OCI-LY1 (cell line): Measurements from ENCODE around the gene FBXO41.

Experiments used
- H2AFZ ChIP-seq: fragments of 200-600 bp; sonication (generic), shearing (Covaris generic); 2 replicates; pipeline ENCODE4 v1.6.0; 2014; ENCODE audit warnings: antibody characterized with exemption, mild to moderate bottlenecking, low read length
- H3F3A ChIP-seq: fragments of 200-600 bp; sonication (generic), shearing (Covaris generic); 2 replicates; pipeline ENCODE4 v1.6.0; 2014; ENCODE audit warnings: mild to moderate bottlenecking, antibody characterized with exemption, low read length, moderate library complexity; ENCODE audit not compliant: insufficient read depth
- H3K27ac ChIP-seq: fragments of 200-600 bp; sonication (generic); 2 replicates; pipeline ENCODE4 v1.5.1; 2014; ENCODE audit warnings: low read length, mixed run types, mild to moderate bottlenecking, low read depth; ENCODE audit not compliant: poor library complexity, severe bottlenecking
- H3K27me3 ChIP-seq: fragments of 200-600 bp; sonication (generic); 2 replicates; pipeline ENCODE4 v1.6.0; 2014; ENCODE audit warnings: antibody characterized with exemption, mild to moderate bottlenecking, low read length, moderate library complexity; ENCODE audit not compliant: insufficient read depth
- H3K36me3 ChIP-seq: fragments of 200-600 bp; sonication (generic); 2 replicates; pipeline ENCODE4 v1.6.1; 2014; ENCODE audit warnings: mild to moderate bottlenecking, antibody characterized with exemption, low read length, moderate library complexity, mixed read lengths; ENCODE audit not compliant: insufficient read depth
- H3K4me1 ChIP-seq: fragments of 200-600 bp; sonication (generic); 2 replicates; pipeline ENCODE4 v1.5.1; 2014; ENCODE audit warnings: mild to moderate bottlenecking, low read length, moderate library complexity; ENCODE audit not compliant: insufficient read depth, severe bottlenecking
- H3K4me2 ChIP-seq: fragments of 200-600 bp; sonication (generic), shearing (Covaris generic); 2 replicates; pipeline ENCODE4 v1.6.1; 2014; ENCODE audit warnings: low read length
- H3K4me3 ChIP-seq: fragments of 200-600 bp; sonication (generic); 2 replicates; pipeline ENCODE4 v1.5.1; 2014; ENCODE audit warnings: low read length, low read depth, mild to moderate bottlenecking, mixed read lengths; ENCODE audit not compliant: poor library complexity, severe bottlenecking
- H3K79me2 ChIP-seq: fragments of 200-600 bp; shearing (Covaris generic); 2 replicates; pipeline ENCODE4 v1.6.1; 2016; ENCODE audit warnings: mixed run types, low read length, mixed read lengths; ENCODE audit not compliant: insufficient read depth
- H3K9ac ChIP-seq: fragments of 200-600 bp; sonication (generic), shearing (Covaris generic); 2 replicates; pipeline ENCODE4 v1.6.1; 2014; ENCODE audit warnings: mild to moderate bottlenecking, low read length, mixed read lengths
- H3K9me2 ChIP-seq: fragments of 200-600 bp; sonication (generic), shearing (Covaris generic); 2 replicates; pipeline ENCODE4 v1.6.1; 2014; ENCODE audit warnings: low read depth, mild to moderate bottlenecking, low read length, mixed read lengths
- H3K9me3 ChIP-seq: fragments of 200-600 bp; shearing (Covaris generic); 2 replicates; pipeline ENCODE4 v1.6.1; 2014; ENCODE audit warnings: low read length, mixed read lengths
- H4K20me1 ChIP-seq: fragments of 200-600 bp; sonication (generic), shearing (Covaris generic); 2 replicates; pipeline ENCODE4 v1.6.0; 2016; ENCODE audit warnings: mild to moderate bottlenecking, low read length; ENCODE audit not compliant: insufficient read depth
- EZH2 ChIP-seq: fragments of 200-600 bp; sonication (generic), shearing (Covaris generic); IDR thresholded peaks from 2 replicates; pipeline ENCODE4 v1.8.0; 2017; ENCODE audit warnings: borderline replicate concordance, mixed run types, mild to moderate bottlenecking, antibody characterized with exemption, low read length, moderate library complexity, mixed read lengths
- TF ChIP-seq, protein P1 (sequence below): fragments of 200-600 bp; sonication (generic), shearing (Covaris generic); IDR thresholded peaks from 2 replicates; pipeline ENCODE4 v1.5.1; 2017; ENCODE audit warnings: mild to moderate bottlenecking, antibody characterized with exemption, low read length, moderate library complexity, mixed read lengths

FBXO41 gene

GRCh38 chr2:73225513-73226360 lies 58.5 kb downstream of the FBXO41 start:
- H3K4me3 ChIP-seq: no peak overlapping the region
- no peak overlapping the region for H3K4me2 ChIP-seq
- no peak overlapping the region for H2AFZ ChIP-seq
- no peak overlapping the region for H3K27ac ChIP-seq
- TF ChIP-seq, protein P1, sequence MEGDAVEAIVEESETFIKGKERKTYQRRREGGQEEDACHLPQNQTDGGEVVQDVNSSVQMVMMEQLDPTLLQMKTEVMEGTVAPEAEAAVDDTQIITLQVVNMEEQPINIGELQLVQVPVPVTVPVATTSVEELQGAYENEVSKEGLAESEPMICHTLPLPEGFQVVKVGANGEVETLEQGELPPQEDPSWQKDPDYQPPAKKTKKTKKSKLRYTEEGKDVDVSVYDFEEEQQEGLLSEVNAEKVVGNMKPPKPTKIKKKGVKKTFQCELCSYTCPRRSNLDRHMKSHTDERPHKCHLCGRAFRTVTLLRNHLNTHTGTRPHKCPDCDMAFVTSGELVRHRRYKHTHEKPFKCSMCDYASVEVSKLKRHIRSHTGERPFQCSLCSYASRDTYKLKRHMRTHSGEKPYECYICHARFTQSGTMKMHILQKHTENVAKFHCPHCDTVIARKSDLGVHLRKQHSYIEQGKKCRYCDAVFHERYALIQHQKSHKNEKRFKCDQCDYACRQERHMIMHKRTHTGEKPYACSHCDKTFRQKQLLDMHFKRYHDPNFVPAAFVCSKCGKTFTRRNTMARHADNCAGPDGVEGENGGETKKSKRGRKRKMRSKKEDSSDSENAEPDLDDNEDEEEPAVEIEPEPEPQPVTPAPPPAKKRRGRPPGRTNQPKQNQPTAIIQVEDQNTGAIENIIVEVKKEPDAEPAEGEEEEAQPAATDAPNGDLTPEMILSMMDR: no peak
- H3K9me3 ChIP-seq: no peaks in the 10 kb centered on the region
- peaks cover 73% of the 10 kb centered on the region for H3K36me3 ChIP-seq
- H3F3A ChIP-seq: no peaks in the 10 kb centered on the region; the same call in 1 of the 2 replicates
- no peaks in the 10 kb centered on the region for H3K79me2 ChIP-seq
- H3K9ac ChIP-seq: no peak overlapping the region
- H4K20me1 ChIP-seq: no peaks in the 10 kb centered on the region
- no peaks in the 10 kb centered on the region for H3K27me3 ChIP-seq
- no peaks in the 10 kb centered on the region for H3K9me2 ChIP-seq
- H3K4me1 ChIP-seq: no peaks in the 10 kb centered on the region

DNA sequence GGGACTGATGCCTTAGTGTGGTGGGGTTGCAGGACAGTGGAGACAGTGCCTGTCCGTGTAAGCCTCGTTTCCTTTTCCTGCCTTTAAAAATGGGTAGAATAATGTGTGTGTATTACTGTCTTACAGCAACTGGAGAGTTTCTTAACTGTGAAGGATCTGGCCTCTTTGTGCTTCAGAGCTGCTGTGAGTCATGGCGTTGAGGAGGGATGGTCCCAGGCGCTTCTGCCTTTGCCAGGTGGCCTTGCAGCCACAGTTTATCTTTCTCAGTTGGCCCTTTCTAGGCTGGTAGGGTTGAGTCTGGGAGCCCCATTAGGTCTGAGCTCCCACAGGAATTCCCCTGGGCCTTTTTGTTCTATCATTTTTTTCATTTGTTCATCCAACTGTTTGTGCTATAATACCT lies 60.5 kb downstream of the FBXO41 start:
- no peaks in the 10 kb centered on the region for H3K27me3 ChIP-seq
- H3K79me2 ChIP-seq: no peaks in the 10 kb centered on the region
- no peak overlapping the region for H3K9ac ChIP-seq
- H3K27ac ChIP-seq: no peak overlapping the region
- no peaks in the 10 kb centered on the region for H3K9me3 ChIP-seq
- H3K4me2 ChIP-seq: no peak overlapping the region
- H3K9me2 ChIP-seq: no peaks in the 10 kb centered on the region
- H3K4me1 ChIP-seq: no peaks in the 10 kb centered on the region
- H3K36me3 ChIP-seq: peaks cover 70% of the 10 kb centered on the region
- no peak for TF ChIP-seq EZH2
- TF ChIP-seq, protein P1: no peak
- H2AFZ ChIP-seq: no peak overlapping the region
- H4K20me1 ChIP-seq: no peaks in the 10 kb centered on the region
- H3K4me3 ChIP-seq: no peak overlapping the region
- no peaks in the 10 kb centered on the region; the same call in 1 of the 2 replicates for H3F3A ChIP-seq

DNA sequence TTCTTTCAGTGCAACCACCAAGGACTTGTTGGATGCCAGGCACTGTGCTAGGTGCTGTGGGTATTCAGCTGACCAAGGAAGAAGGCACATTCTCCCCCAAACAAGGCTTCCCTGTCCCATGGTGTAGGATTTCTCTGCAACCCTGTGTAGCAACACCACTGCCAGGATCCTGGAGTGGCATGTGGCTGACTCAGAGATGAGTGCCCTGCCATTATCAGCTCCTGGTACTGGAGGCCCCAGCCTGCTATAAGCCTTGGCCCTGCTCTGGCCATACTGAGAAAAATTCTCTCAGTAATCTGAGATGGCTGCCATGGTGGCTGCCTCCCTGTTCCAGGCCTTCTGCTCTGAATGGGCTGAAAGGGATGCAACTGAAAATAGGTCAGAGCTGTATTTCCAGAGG lies 66.0 kb downstream of the FBXO41 start:
- Histone ChIP-seq H3K36me3 (peaks cover 26% of the 10 kb centered on the region), H3K4me3 (no peak overlapping the region), H3K9me2 (no peaks in the 10 kb centered on the region), H3F3A (no peaks in the 10 kb centered on the region), H3K4me2 (no peak overlapping the region), H3K9ac (no peak overlapping the region), H3K27ac (no peak overlapping the region), H2AFZ (no peak overlapping the region), H3K4me1 (peaks cover 19% of the 10 kb centered on the region), H3K27me3 (no peaks in the 10 kb centered on the region), H3K79me2 (peaks cover 8% of the 10 kb centered on the region), H4K20me1 (no peaks in the 10 kb centered on the region), H3K9me3 (no peaks in the 10 kb centered on the region)
- TF ChIP-seq, protein P1: no peak
